ENCODE measurements around the gene RIC1. TPM values are rescaled to one million over a fixed set of nuclear protein-coding genes. Genes with fewer than 3 reads are reported as not detected.

The RIC1 gene
- total and polyA plus RNA-seq, 11 donors, result 2.4 to 14.4 (median 8.7) TPM

- H3K4me1 ChIP-seq, result peaks cover 0 to 6% (median 0%) of the 10 kb centered on the region in 12 donors
- H3K27ac ChIP-seq, result no peak overlapping the region
- no peak overlapping the region for H3K4me3 ChIP-seq
- TF ChIP-seq CTCF (IDR thresholded peaks at IDR 0.05), result no peak
- no peak for TF ChIP-seq POLR2A (IDR thresholded peaks at IDR 0.05)
- no peaks in the 10 kb centered on the region for H3K27me3 ChIP-seq
- ATAC-seq (no peak), DNase-seq (no peak)
- 94 to 98% (median 95%) methylated on average over 4 of the region's 4 CpGs for WGBS, 4 donors
- no peaks in the 10 kb centered on the region for H3K9me3 ChIP-seq
- intact Hi-C loops (cut with DNase I), result loop anchor here in 1 of 10 donors (10.0 kb wide), 1 partner anchor 254 kb away; no protein-coding TSS in a partner anchor
- peaks cover 0 to 65% (median 14%) of the 10 kb centered on the region in 9 donors for H3K36me3 ChIP-seq
These were observed 172.2 kb downstream of the RIC1 start for GRCh38 chr9:5800969-5801738.

- peaks cover 0 to 60% (median 9%) of the 10 kb centered on the region in 9 donors for H3K36me3 ChIP-seq
- no peak overlapping the region for H3K27ac ChIP-seq
- ATAC-seq, result no peak
These were observed 172.8 kb downstream of the RIC1 start for GRCh38 chr9:5801739-5802113.

GRCh38 chr9:5805478-5805877, 176.6 kb downstream of the RIC1 start:
- 86 to 98% (median 97%) methylated on average over 3 of the region's 3 CpGs for WGBS, 4 donors
- DNase-seq (no peak), ATAC-seq (no peak)
- Histone ChIP-seq H3K27me3 (no peaks in the 10 kb centered on the region), H3K4me1 (peaks cover 0 to 6% (median 0%) of the 10 kb centered on the region in 12 donors), H3K4me3 (no peak overlapping the region), H3K36me3 (peaks cover 0 to 50% (median 19%) of the 10 kb centered on the region in 9 donors), H3K9me3 (no peaks in the 10 kb centered on the region), H3K27ac (no peak overlapping the region)
- intact Hi-C loops (cut with DNase I), result loop anchor here in 1 of 10 donors (10.0 kb wide), 1 partner anchor 249 kb away; no protein-coding TSS in a partner anchor
- no peak for TF ChIP-seq POLR2A (IDR thresholded peaks at IDR 0.05)
- no peak for TF ChIP-seq CTCF (IDR thresholded peaks at IDR 0.05)

More at GRCh38 chr9:5801739-5802113, 172.8 kb downstream of the RIC1 start:
- no peak overlapping the region for H3K4me3 ChIP-seq
- no peak for DNase-seq
- H3K9me3 ChIP-seq, result no peaks in the 10 kb centered on the region
- no peak for TF ChIP-seq POLR2A (IDR thresholded peaks at IDR 0.05)
- TF ChIP-seq CTCF (IDR thresholded peaks at IDR 0.05), result no peak
- intact Hi-C loops (cut with DNase I), result loop anchor here in 1 of 10 donors (10.0 kb wide), 1 partner anchor 253 kb away; no protein-coding TSS in a partner anchor
- 93 to 99% (median 98%) methylated on average over 3 of the region's 3 CpGs for WGBS, 4 donors
- peaks cover 0 to 6% (median 0%) of the 10 kb centered on the region in 12 donors for H3K4me1 ChIP-seq
- H3K27me3 ChIP-seq, result no peaks in the 10 kb centered on the region

GRCh38 chr9:5811751-5812150, 182.8 kb downstream of the RIC1 start:
- Histone ChIP-seq H3K4me1 (no peaks in the 10 kb centered on the region), H3K27me3 (no peaks in the 10 kb centered on the region), H3K27ac (no peak overlapping the region), H3K9me3 (no peaks in the 10 kb centered on the region), H3K36me3 (peaks cover 0 to 75% (median 49%) of the 10 kb centered on the region in 9 donors), H3K4me3 (no peak overlapping the region)
- TF ChIP-seq POLR2A (IDR thresholded peaks at IDR 0.05), result no peak
- no peak for TF ChIP-seq CTCF (IDR thresholded peaks at IDR 0.05)
- intact Hi-C loops (cut with DNase I), result no loop called here
- ATAC-seq, result no peak
- WGBS, 4 donors, result 86 to 96% (median 90%) methylated on average over 1 of the region's 1 CpG
- DNase-seq, result no peak

All from heart left ventricle (tissue), 16 donors.